Endothelial cell of umbilical vein (primary cell): ENCODE results near the gene TCHHL1.

Source experiments
- CTCF ChIP-seq, 2 donors: IDR thresholded peaks; 1 replicate in 1 of 2; 2 replicates in 1 of 2; pipeline ENCODE4 v1.5.1; 2011; ENCODE audit warnings: low read length in 2 of 2, mild to moderate bottlenecking in 2 of 2, moderate library complexity in 2 of 2, control low read depth in 1 of 2, inconsistent platforms in 1 of 2, low read depth in 1 of 2; ENCODE audit not compliant: insufficient read depth in 1 of 2; ENCODE audit errors: extremely low read depth in 1 of 2
- POLR2A ChIP-seq: IDR thresholded peaks from 2 replicates; pipeline ENCODE4 v1.6.1; 2012; ENCODE audit warnings: low read depth, mild to moderate bottlenecking, control low read depth, low read length

GRCh38 chr1:152112885-152113432, 24.1 kb upstream of the TCHHL1 start:
- TF ChIP-seq POLR2A (no peak), CTCF (IDR thresholded peaks at IDR 0.05; ENCODE audit: extremely low read depth in 1 of 2, insufficient read depth in 1 of 2, low read depth in 1 of 2, low read length in 2 of 2) (no peak)
